NCI-H1417 (cell line): ENCODE results near the gene PRTG.
"Not testable (repeated sequence)": the region's sequence is repeated elsewhere in the genome, so short reads cannot be mapped to it uniquely, and the experiment has no call there.

Experiments used
- DNase-seq, 3 experiments: peaks; one replicate each; lab custom pipeline; 2025; lab: John Stamatoyannopoulos, UW

The PRTG gene

GRCh38 chr15:55633731-55634130 is 109.2 kb downstream of the PRTG start:
- no peak for DNase-seq

- DNase-seq = no peak
Observed at GRCh38 chr15:55632434-55632833, 110.5 kb downstream of the PRTG start.

DNA sequence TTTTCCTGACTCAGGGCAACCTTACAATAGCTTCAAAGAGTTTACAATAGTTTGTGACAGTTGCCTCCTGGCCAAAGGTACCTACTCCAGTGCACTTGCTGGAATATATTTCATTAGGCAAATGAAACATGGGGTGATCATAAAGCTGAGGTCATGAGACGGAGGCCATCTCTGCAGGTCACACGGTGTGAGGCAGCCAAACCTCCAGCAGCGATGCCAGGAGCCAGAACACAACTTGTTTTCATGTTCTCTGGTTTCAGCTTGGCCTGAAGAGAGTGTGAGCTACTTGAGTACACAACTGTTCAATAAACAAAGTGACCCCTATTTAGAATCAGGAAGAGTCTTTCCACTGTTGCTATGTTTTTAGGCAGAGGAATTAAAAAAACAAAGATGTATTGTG is 112.1 kb downstream of the PRTG start:
- DNase-seq = no peak

DNA sequence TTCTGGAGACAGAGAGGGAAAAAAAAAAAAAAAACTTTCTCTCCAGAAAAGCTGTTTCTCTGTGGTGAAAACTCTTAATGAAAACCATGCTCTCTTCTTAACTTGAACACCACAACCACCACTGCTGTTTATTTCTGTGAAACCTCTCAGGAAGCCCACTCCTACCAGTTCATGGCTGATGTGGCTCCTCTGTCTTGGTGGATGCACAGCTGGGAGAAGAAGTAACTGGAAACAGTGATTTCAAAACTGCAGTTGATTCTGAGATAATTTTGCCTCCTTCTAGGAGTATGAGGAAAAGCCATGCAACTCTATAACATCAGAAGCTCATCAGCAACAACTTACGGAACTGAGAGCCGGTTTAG is 114.6 kb downstream of the PRTG start:
- DNase-seq = no peak

DNA sequence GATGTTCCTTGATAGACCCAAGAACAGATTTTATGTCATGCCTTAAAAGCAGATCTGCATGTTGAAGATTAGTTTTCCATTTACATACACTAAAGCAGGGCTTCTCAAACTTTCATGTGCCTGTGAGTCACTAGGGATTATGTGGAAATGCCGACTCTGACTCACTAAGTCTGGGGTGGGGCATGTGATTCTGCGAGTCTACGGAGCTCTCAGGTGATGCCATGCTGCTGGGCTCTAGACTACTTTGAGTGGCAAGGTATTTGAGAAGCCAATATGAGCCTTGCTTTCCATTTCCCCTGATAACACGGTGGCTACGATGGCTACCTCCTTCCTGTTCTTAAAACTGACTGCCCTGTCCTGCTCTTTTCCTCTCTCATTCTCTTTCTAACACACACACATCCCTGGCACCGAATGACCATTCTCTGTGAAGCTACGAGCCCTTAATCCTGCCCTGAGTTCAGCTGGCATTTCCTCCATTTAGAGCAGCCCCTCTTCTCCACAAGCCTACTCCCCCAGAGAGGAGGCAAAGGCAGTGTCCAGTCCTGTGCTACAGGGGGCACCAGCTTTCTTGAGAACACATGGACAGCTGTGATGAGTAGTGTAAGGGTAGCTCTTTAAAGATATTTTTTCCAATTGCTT is 115.1 kb downstream of the PRTG start:
- DNase-seq = no peak

GRCh38 chr15:55619783-55620182 is 123.2 kb downstream of the PRTG start:
- no peak for DNase-seq

DNA sequence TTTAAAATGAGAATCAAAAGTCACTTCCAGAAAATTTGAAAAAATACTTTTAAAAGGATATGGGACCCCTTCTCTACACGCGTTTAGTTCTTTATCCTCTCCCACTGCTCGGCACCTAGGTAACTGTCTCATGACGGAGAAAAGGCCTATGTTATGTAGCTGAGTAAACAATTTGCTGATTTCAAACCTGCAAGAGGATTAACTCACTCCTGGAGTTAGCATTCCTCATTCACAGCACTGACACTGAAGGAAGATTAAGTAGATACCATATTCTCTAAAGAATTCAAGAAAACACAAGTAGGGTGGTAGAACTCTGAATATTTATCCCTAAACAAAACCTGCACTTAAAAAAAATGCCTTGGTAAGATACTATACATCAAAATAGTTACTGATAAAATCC is 124.6 kb downstream of the PRTG start:
- no peak for DNase-seq

- DNase-seq = no peak
Observed at GRCh38 chr15:55615445-55615844, 127.5 kb downstream of the PRTG start.

DNA sequence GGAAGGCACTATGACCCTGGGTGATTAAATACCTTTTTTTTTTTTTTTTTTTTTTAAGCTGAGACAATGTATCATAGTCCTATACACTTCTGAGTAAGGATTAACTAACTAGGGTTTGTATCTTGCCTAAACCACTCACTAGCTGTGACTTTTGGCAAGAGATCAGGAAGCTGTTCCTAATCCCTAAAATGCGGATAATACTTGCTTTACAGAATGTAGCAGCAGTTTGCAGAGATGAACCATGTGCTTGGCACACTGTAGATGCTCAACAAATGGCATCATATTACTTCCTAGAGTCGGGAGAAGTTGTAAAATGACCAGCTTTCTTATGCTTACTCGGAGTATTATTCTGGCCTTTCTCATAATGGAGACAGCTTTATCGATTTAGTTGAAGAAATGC is 129.2 kb downstream of the PRTG start:
- DNase-seq = no peak

DNA sequence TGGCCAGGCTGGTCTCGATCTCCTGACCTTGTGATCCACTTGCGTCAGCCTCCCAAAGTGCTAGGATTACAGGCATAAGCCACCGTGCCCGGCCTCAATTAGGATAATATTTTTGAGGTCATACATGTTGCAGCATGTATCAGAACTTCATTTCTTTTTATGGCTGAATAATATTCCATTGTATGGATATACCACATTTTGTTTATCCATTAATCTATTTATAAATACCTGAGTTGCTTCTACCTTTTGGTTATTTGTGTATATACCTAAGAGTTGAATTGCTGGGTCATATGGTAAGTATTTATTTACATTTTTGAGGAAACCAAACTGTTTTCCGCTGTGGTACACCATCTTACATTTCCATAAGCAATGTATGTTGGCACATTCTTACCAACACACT is 136.7 kb downstream of the PRTG start:
- DNase-seq = no peak

- DNase-seq = no peak
Observed at GRCh38 chr15:55601374-55601773, 141.6 kb downstream of the PRTG start.

DNA sequence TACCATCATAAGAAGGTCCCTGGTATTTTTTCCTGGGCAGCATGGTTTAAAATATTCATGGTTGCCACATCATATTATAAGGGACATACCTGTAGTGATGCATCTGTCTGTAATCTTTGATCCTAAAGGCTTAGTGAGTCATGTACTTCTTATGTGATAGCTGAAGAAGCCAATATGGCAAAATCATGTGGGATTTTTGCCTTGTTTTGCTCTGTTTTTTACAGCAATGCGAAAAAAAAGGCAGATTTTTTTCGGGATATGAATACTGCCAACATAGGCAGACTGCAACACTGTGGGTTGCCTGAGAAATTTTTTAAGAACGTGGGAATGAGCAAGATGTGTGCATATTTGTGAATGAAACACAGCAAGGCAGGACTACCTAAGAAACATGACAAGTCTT is 143.5 kb downstream of the PRTG start:
- DNase-seq = no peak

GRCh38 chr15:55593019-55593418 is 149.9 kb downstream of the PRTG start:
- not testable (repeated sequence) for DNase-seq

DNA sequence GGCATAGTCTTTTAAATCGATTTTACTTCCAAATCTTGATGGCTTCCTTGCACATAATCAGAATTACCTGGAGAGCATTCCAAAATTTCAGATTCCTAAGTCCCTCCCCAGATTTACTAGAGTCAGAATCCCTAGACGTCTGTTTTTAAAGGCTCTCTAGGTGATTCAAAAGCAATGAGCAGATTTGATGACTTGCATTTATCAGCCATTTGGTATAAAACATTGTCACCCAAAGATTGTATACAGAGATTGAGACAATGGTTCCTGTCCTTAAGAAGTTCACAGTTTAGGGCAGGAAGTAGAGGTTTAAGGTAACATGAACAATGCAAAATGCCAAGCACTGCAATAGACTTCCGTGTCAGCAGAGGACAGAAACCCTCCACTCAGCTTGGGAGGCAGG is 152.2 kb downstream of the PRTG start:
- no peak for DNase-seq

DNA sequence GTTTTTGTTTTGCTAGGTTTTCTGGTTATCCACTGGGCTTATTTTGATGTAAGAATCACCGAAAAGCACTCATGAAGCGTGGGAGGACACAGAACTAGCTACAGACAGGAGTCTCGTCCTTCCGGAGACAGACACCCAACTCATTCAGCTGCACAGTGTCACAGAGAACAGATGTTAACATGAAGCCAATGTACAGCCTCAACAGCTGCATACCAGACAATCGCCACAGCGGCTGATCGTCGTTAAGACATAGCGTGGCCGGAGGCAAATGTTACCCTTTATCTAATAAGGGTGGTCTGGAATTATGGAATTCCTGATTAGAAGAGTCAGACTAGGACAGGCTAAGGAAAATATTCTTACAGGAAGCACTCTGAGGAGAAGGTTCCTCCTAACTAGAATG is 153.7 kb downstream of the PRTG start:
- DNase-seq = peak in 1 of 3 experiments; percentile 38

- DNase-seq = no peak
Observed at GRCh38 chr15:55588815-55589115, 154.2 kb downstream of the PRTG start.

DNA sequence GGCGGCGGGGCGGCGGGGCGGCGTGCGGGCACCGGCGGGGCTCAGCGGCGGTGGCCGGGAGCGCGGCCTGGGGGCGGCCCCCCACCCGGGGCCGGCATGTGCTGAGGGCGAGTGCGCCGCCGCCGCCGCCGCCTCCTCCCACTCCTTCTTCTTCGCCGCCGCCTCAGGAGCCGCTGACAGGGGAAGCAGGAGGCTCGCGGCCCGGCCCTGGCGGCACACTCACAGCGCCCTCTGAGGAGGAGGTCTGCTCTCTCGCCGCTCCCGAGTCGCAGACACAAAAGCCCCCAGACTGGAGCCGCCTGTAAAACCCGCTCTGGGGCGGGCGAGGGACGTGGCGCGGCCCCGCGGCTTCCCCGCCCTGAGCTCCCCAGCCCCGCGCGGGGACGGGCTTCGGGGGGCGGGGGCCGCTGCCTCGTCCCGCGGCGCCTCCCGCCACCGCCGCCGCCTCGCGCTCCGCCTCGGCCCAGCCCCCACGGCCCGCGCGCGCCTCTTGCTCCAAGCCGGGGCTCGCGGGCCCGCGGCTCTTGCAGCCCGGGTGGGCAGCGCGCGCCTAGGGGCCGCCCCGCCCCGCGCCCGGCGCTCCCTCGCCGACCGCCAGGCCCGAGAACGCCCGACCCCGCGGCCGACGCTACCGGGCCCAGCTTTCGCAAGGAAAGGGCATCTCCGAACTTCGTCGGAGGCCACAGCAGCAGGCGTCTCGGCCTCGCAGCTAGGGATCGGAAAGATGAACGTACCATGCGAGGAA is 154.7 kb downstream of the PRTG start, which contains the start of gene PYGO1:
TSS of gene PYGO1 (minus strand) at position 276 of the 745 bp plus-strand sequence. CDS start 462 bp downstream, outside the sequence.
- DNase-seq = peak; percentile 33 to 93 (median 90)

- DNase-seq = peak; percentile 26 to 86 (median 84)
Observed at GRCh38 chr15:55587321-55588069, 155.5 kb downstream of the PRTG start.

DNA sequence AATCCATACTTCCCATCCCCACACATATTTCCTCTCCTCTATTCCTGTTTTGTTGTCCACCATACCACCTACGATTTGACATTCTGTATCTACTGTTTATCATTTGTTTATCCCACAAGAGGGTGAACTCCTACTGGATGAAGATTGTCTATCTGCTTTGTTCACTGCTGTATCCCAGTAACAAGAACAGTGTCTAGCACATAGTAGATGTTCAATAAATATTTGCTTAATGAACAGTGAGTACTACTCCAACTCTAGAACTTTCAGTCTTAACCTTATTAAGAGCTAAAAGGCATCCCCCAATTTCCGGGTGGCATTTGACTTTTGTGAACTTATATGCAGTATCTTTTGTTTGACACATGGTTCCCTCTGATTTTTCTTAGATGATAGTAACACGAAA is 156.1 kb downstream of the PRTG start:
- peak in 2 of 3 experiments; percentile 17 to 30 for DNase-seq

DNA sequence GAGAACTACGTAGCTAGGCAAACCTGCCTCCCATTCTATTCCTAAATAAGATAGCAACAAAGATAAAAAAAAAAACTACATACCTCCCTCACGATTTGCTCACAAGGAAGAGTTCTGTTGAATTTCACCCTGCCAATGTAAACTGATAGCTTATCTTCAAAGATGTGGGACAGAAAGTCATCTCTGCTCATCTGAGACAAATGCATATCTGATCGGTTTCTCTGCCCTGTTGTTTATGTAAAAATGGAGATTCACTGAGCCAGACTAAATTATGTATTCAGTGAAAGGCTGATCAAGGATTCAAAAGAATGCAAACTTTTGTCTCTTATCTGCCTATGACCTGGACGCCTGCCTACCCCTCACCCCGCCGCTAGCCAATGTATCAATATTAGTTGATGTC is 166.0 kb downstream of the PRTG start:
- no peak for DNase-seq

DNA sequence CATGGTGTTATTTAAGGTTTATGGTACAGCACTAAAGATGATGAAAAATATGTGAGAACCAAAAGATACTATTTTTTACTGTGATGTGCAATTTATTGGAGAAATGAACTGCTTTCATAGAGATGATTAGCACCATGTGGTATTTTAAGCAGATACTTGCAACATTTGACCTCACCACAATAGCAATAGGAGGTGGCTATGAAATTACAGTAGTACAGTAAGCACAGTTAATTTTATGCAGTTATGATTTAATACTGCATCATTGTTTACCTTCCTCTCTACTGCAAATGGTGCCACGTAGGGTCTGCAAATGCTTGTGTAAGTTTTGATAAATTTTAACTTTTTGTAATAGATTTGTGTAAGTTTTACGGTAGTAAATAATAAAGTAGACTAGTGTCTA is 168.9 kb downstream of the PRTG start:
- DNase-seq = no peak

GRCh38 chr15:55573224-55573623 is 169.7 kb downstream of the PRTG start:
- no peak for DNase-seq
